DOHH2 (cell line): ENCODE data around the gene NETO2.
"Not testable (repeated sequence)": the region's sequence is repeated elsewhere in the genome, so short reads cannot be mapped to it uniquely, and the experiment has no call there.

ENCODE experiments used
- H3F3A ChIP-seq: fragments of 200-600 bp; sonication (generic), shearing (Covaris generic); 2 replicates; pipeline ENCODE4 v1.6.0; 2016; ENCODE audit warnings: antibody characterized with exemption, mild to moderate bottlenecking; ENCODE audit not compliant: control insufficient read depth, insufficient read depth
- H3K27ac ChIP-seq: fragments of 200-600 bp; sonication (generic); 2 replicates; pipeline ENCODE4 v1.5.1; 2014; ENCODE audit warnings: low read depth, mild to moderate bottlenecking, low read length, moderate library complexity
- H3K27me3 ChIP-seq: fragments of 200-600 bp; sonication (generic); 2 replicates; pipeline ENCODE4 v1.6.1; 2014; ENCODE audit warnings: mild to moderate bottlenecking, low read length, mixed read lengths; ENCODE audit not compliant: control insufficient read depth
- H3K36me3 ChIP-seq: fragments of 200-600 bp; sonication (generic); 2 replicates; pipeline ENCODE4 v1.6.1; 2014; ENCODE audit warnings: mild to moderate bottlenecking, low read length, moderate library complexity, mixed read lengths; ENCODE audit not compliant: control insufficient read depth
- H3K4me1 ChIP-seq: fragments of 200-600 bp; sonication (generic); 2 replicates; pipeline ENCODE4 v1.6.1; 2014; ENCODE audit warnings: mild to moderate bottlenecking, low read length, mixed read lengths; ENCODE audit not compliant: control insufficient read depth
- H3K4me2 ChIP-seq: fragments of 200-600 bp; sonication (generic); 2 replicates; pipeline ENCODE4 v1.6.0; 2014; ENCODE audit warnings: mild to moderate bottlenecking, low read length, moderate library complexity
- H3K4me3 ChIP-seq: fragments of 200-600 bp; sonication (generic); 2 replicates; pipeline ENCODE4 v1.5.1; 2014; ENCODE audit warnings: mild to moderate bottlenecking, low read length, mixed read lengths
- H3K79me2 ChIP-seq: fragments of 200-600 bp; sonication (generic); 2 replicates; pipeline ENCODE4 v1.6.1; 2014; ENCODE audit warnings: mild to moderate bottlenecking, low read length, mixed read lengths; ENCODE audit not compliant: control insufficient read depth
- H3K9me2 ChIP-seq: fragments of 200-600 bp; sonication (generic); replicated peaks from 2 replicates; pipeline ENCODE4 v1.6.1; 2014; ENCODE audit warnings: mild to moderate bottlenecking, low read length, mixed read lengths; ENCODE audit not compliant: control insufficient read depth
- H3K9me3 ChIP-seq: fragments of 200-600 bp; sonication (generic); 2 replicates; pipeline ENCODE4 v1.6.1; 2014; ENCODE audit warnings: antibody characterized with exemption, low read length, mixed read lengths; ENCODE audit not compliant: control insufficient read depth, insufficient read depth
- H4K20me1 ChIP-seq: fragments of 200-600 bp; sonication (generic); 2 replicates; pipeline ENCODE4 v1.6.0; 2014; ENCODE audit warnings: low read depth, mild to moderate bottlenecking, antibody characterized with exemption, low read length, moderate library complexity; ENCODE audit not compliant: control insufficient read depth, insufficient read depth
- EZH2phosphoT487 ChIP-seq: fragments of 200-600 bp; sonication (generic); IDR thresholded peaks from 2 replicates; pipeline ENCODE4 v1.6.1; 2017; ENCODE audit warnings: borderline replicate concordance, mild to moderate bottlenecking, antibody characterized with exemption, low read length, moderate library complexity, mixed read lengths
- TF ChIP-seq, protein P1 (sequence below): fragments of 200-600 bp; sonication (generic); IDR thresholded peaks from one replicate; pipeline ENCODE4 v1.5.1; 2014; ENCODE audit warnings: antibody characterized with exemption, mild to moderate bottlenecking, low read depth, low read length; ENCODE audit not compliant: poor library complexity, severe bottlenecking

The NETO2 gene

DNA sequence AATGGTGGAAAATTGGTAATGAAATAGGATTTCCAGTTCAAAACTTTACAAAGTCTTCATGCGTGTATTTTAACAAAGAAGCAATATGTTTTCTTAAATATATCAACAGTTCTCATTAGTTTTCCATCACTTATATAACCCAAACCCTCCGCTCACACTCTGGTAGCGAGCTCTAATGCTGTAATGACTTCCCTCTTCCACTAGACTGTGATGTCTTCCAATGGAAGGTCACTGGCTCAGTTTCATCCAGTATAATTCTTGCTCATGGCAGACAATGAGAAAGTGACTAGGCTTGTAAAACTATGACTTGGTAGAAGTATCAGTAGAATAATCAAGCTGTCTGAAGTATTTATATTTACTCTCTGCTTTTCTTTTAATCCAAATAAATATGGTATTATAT is 32.8 kb downstream of the NETO2 start:
- no peak for TF ChIP-seq EZH2phosphoT487
- TF ChIP-seq, protein P1, sequence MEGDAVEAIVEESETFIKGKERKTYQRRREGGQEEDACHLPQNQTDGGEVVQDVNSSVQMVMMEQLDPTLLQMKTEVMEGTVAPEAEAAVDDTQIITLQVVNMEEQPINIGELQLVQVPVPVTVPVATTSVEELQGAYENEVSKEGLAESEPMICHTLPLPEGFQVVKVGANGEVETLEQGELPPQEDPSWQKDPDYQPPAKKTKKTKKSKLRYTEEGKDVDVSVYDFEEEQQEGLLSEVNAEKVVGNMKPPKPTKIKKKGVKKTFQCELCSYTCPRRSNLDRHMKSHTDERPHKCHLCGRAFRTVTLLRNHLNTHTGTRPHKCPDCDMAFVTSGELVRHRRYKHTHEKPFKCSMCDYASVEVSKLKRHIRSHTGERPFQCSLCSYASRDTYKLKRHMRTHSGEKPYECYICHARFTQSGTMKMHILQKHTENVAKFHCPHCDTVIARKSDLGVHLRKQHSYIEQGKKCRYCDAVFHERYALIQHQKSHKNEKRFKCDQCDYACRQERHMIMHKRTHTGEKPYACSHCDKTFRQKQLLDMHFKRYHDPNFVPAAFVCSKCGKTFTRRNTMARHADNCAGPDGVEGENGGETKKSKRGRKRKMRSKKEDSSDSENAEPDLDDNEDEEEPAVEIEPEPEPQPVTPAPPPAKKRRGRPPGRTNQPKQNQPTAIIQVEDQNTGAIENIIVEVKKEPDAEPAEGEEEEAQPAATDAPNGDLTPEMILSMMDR: peak; percentile 21
- Histone ChIP-seq H3K27me3 (no peaks in the 10 kb centered on the region), H4K20me1 (no peaks in the 10 kb centered on the region), H3K27ac (no peak overlapping the region), H3F3A (no peaks in the 10 kb centered on the region), H3K9me2 (no peaks in the 10 kb centered on the region), H3K79me2 (no peaks in the 10 kb centered on the region), H3K4me1 (peaks cover 15% of the 10 kb centered on the region), H3K36me3 (peaks cover 9% of the 10 kb centered on the region), H3K4me3 (no peak overlapping the region), H3K9me3 (no peaks in the 10 kb centered on the region), H3K4me2 (no peak overlapping the region)

DNA sequence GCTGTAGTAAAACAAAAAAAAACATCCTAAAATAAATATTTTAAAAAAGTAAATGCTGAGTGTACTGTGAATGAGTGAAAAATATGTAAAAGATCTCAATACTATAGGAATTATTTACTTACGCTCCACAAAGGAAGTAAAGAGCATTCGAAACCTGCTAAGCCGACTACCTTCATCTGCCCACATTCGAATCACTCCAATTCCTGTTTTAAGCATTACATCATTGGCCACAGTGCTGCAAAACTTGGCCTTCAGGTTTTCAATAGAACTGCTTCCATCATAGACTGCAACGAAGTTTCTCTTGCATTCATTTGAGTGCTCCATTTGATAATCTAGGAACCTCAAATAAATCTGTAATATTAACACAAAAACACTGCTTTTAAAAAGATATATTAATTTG is 34.4 kb downstream of the NETO2 start:
- Histone ChIP-seq H3K9me2 (no peaks in the 10 kb centered on the region), H4K20me1 (no peaks in the 10 kb centered on the region), H3K4me2 (no peak overlapping the region), H3K36me3 (peaks cover 4% of the 10 kb centered on the region; the same call in 1 of the 2 replicates), H3K27ac (no peak overlapping the region), H3K9me3 (no peaks in the 10 kb centered on the region), H3K4me1 (peaks cover 6% of the 10 kb centered on the region), H3F3A (no peaks in the 10 kb centered on the region), H3K79me2 (no peaks in the 10 kb centered on the region), H3K4me3 (no peak overlapping the region), H3K27me3 (no peaks in the 10 kb centered on the region)
- TF ChIP-seq EZH2phosphoT487: no peak
- TF ChIP-seq, protein P1: no peak

- not testable (repeated sequence) for H3K4me3 ChIP-seq, H4K20me1 ChIP-seq, H3K27me3 ChIP-seq, H3K4me2 ChIP-seq, H3K9me3 ChIP-seq, H3F3A ChIP-seq, H3K79me2 ChIP-seq, H3K9me2 ChIP-seq, H3K4me1 ChIP-seq, H3K27ac ChIP-seq
- H3K36me3 ChIP-seq: peaks cover 16% of the 10 kb centered on the region
Observed at GRCh38 chr16:47102921-47103320, 40.8 kb downstream of the NETO2 start.

- not testable (repeated sequence) for H3K9me3 ChIP-seq, H3K27me3 ChIP-seq, H3K4me3 ChIP-seq, H3K27ac ChIP-seq, H3K4me2 ChIP-seq, H3K4me1 ChIP-seq, H4K20me1 ChIP-seq, H3K79me2 ChIP-seq, H3F3A ChIP-seq, H3K9me2 ChIP-seq, H3K36me3 ChIP-seq
Observed at GRCh38 chr16:47097154-47097553, 46.6 kb downstream of the NETO2 start.
